ENCODE measurements around the gene NLGN1. TPM values are rescaled to one million over a fixed set of nuclear protein-coding genes. Genes with fewer than 3 reads are reported as not detected.

The NLGN1 gene
- total and polyA plus RNA-seq, 9 of the 15 experiments (the other 6 are each of a cell fraction or from before 2014, with no cell fraction given): under 0.01 to 0.01 TPM; not detected in 7

DNA sequence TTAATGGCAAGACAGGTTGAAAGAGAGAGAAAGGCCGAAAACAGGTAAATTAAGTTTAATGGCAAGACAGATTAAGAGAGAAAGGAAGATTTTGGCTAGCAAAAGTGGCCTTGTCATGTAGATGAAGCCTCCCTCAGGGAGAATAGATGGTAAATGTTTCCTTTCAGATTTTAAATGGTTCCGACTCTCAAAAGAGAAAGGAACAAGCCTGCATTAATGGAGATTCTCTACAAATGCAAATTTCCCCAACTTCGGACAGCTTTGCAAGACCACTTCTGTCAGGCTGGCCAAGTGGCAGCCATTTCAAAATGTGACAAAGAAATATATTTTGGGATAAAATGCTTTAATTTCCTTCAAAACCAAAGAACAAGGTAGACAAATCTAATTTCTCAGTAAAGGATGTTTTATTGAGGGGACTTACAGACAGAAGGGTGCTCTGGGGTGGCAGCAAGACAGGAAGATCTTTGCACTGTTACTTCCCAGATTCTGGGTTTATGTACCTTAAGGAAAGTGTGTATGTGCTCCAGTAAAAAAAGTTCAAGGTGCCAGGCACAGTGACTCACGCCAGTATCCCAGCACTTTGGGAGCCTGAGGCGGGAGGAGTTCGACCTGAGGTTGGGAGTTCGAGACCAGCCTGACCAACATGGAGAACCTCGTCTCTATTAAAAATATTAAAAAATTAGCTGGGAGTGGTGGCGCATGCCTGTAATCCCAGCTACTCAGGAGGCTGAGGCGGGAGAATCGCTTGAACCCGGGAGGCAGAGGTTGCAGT, 835.3 kb downstream of the NLGN1 start (continued):
- TF ChIP-seq, protein P1, sequence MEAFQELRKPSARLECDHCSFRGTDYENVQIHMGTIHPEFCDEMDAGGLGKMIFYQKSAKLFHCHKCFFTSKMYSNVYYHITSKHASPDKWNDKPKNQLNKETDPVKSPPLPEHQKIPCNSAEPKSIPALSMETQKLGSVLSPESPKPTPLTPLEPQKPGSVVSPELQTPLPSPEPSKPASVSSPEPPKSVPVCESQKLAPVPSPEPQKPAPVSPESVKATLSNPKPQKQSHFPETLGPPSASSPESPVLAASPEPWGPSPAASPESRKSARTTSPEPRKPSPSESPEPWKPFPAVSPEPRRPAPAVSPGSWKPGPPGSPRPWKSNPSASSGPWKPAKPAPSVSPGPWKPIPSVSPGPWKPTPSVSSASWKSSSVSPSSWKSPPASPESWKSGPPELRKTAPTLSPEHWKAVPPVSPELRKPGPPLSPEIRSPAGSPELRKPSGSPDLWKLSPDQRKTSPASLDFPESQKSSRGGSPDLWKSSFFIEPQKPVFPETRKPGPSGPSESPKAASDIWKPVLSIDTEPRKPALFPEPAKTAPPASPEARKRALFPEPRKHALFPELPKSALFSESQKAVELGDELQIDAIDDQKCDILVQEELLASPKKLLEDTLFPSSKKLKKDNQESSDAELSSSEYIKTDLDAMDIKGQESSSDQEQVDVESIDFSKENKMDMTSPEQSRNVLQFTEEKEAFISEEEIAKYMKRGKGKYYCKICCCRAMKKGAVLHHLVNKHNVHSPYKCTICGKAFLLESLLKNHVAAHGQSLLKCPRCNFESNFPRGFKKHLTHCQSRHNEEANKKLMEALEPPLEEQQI (IDR thresholded peaks at IDR 0.05): no peak
- no peak for TF ChIP-seq TRIM24 (IDR thresholded peaks at IDR 0.05)

DNA sequence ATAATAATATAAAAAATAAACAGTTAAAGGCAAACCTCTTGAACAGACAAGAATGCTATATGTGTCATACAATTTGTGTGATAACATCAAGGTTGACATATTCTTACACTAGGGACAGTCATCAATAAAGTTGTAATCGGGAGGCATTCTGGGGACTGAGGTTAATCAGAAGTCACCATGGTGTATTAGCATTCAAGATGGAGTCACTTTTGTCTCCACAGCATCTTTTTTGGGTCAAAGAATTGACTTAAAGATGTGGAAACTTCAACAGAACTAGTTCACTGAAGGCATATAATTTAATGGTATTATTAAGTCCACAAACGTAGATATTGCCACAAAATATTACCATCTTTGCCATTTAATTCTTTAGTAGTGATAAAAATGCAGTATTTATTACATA, 836.0 kb downstream of the NLGN1 start:
- POLR2A ChIA-PET: no interaction called here
- no peaks in the 10 kb centered on the region for H3K27me3 ChIP-seq (ENCODE audit: control insufficient read depth in 2 of 2, insufficient read depth in 2 of 2, low read length in 2 of 2)
- WGBS (ENCODE audit: insufficient coverage, low coverage, missing lambda C conversion rate): 0% methylated on average over 2 of the region's 2 CpGs
- no peak overlapping the region for H3K4me3 ChIP-seq
- H3K4me2 ChIP-seq (ENCODE audit: insufficient read depth, low read length): no peak overlapping the region
- DNase-seq (ENCODE audit: extremely low read depth in 1 of 4, low spot score in 3 of 4) (no peak), ATAC-seq (no peak), FAIRE-seq (no peak)
- H3K9ac ChIP-seq (ENCODE audit: insufficient read depth in 1 of 2, low read depth in 2 of 2, low read length in 2 of 2): no peak overlapping the region
- no peaks in the 10 kb centered on the region for H4K20me1 ChIP-seq (replicated peaks; ENCODE audit: control insufficient read depth, insufficient read depth, low read length)
- no peaks in the 10 kb centered on the region for H3K36me3 ChIP-seq (ENCODE audit: control insufficient read depth, insufficient read depth, low read length)
- H3K79me2 ChIP-seq (ENCODE audit: control insufficient read depth, insufficient read depth, low read length): no peaks in the 10 kb centered on the region
- in situ Hi-C loops (cut with MboI) (no loop called here), intact Hi-C loops (cut with micrococcal nuclease) (no loop called here)
- H3K9me3 ChIP-seq (replicated peaks; ENCODE audit: control insufficient read depth, insufficient read depth, low read depth, low read length): no peaks in the 10 kb centered on the region
- no peak overlapping the region for H2AFZ ChIP-seq (ENCODE audit: low read depth, low read length)
- CTCF ChIA-PET (ENCODE audit: low intra/inter-chr PET ratio): no interaction called here
- no peak overlapping the region for H3K27ac ChIP-seq (ENCODE audit: extremely low read depth, low read depth, low read length)
- no peaks in the 10 kb centered on the region for H3K9me1 ChIP-seq (ENCODE audit: control insufficient read depth, insufficient read depth, low read length)
- TF ChIP-seq ILF3 (IDR thresholded peaks at IDR 0.05; ENCODE audit: borderline replicate concordance): no peak
- no peak for TF ChIP-seq CBX2 (IDR thresholded peaks at IDR 0.05; ENCODE audit: insufficient read depth, low read length, poor library complexity, severe bottlenecking)
- no peak for TF ChIP-seq EZH2 (IDR thresholded peaks at IDR 0.05; ENCODE audit: borderline replicate concordance, low read depth, low read length)
- no peak for TF ChIP-seq XRCC5 (IDR thresholded peaks at IDR 0.05; ENCODE audit: low read depth, low read length)
- H3K4me1 ChIP-seq (replicated peaks in 1 of 2; ENCODE audit: control insufficient read depth in 2 of 2, insufficient read depth in 2 of 2, low read length in 2 of 2): no peaks in the 10 kb centered on the region
- BruUV-seq (replicated peaks): no TSS peak
